Activated T-cell treated with anti-CD3 and anti-CD28 coated beads for 4 hours (primary cell): ENCODE measurements around the gene ZFP36L2.

Source experiments
- DNase-seq: peaks from one replicate; pipeline ENCODE4 v3.0.0-alpha.2; 2020

ZFP36L2 gene

GRCh38 chr2:43184339-43184895 lies 42.0 kb downstream of the ZFP36L2 start:
- no peak for DNase-seq

- no peak for DNase-seq
Observed at GRCh38 chr2:43183743-43184142, 42.7 kb downstream of the ZFP36L2 start.

- DNase-seq, result no peak
Observed at GRCh38 chr2:43180897-43181296, 45.5 kb downstream of the ZFP36L2 start.

GRCh38 chr2:43179942-43180341 lies 46.5 kb downstream of the ZFP36L2 start:
- DNase-seq, result no peak

- no peak for DNase-seq
Observed at GRCh38 chr2:43178602-43179542, 47.5 kb downstream of the ZFP36L2 start.

- no peak for DNase-seq
Observed at GRCh38 chr2:43178055-43178598, 48.3 kb downstream of the ZFP36L2 start.

- DNase-seq, result no peak
Observed at GRCh38 chr2:43176449-43176848, 50.0 kb downstream of the ZFP36L2 start.

- no peak for DNase-seq
Observed at GRCh38 chr2:43175876-43176275, 50.5 kb downstream of the ZFP36L2 start.

- DNase-seq, result no peak
Observed at GRCh38 chr2:43175020-43175441, 51.4 kb downstream of the ZFP36L2 start.

GRCh38 chr2:43174368-43174916 lies 52.0 kb downstream of the ZFP36L2 start:
- DNase-seq, result no peak
